Mesenteric fat pad (tissue), 1 donor: ENCODE data around the gene CCDC106. TPM values are rescaled to one million over a fixed set of nuclear protein-coding genes. Genes with fewer than 3 reads are reported as not detected.
A peak's percentile ranks its signal among the peaks of the same experiment; 100 is the strongest.

Experiments
- DNase-seq: peaks from one replicate; pipeline ENCODE4 v3.0.0-alpha.2; 2020; ENCODE audit warnings: low spot score
- long read RNA-seq: library from polyadenylated mRNA; unstranded; transcript quantifications from one replicate; pipeline ENCODE4 v2.0.0, GENCODE V29; 2020
- total RNA-seq: library from RNA; stranded (reverse); fragmentation: NEBNext Ultra II Directional; extraction: Animal tissue kit (Norgen Biotek cat#: 25700); gene quantifications from one replicate; pipeline ENCODE4 v1.2.1, GENCODE V29; 2021
- donor health status: DM: yes; HTN: yes; CAD: no.

CCDC106 gene
- 16.4 TPM for total RNA-seq
- long read RNA-seq, transcript CCDC106-202 (5 exons, 2,162 nt) = major isoform, 9 of 21 reads
- long read RNA-seq, transcript CCDC106-201 (6 exons, 1,546 nt) = minor isoform, 8 of 21 reads
- long read RNA-seq, partial matches to known transcripts = 1 of 21 reads
- long read RNA-seq, other reads (novel, unspliced or antisense) = 1 of 21 reads

GRCh38 chr19:55647732-55648584 lies at the start of gene CCDC106:
Gene CCDC106, plus strand, starts transcription at chr19:55648212. Its CDS starts 835 bp downstream, at chr19:55649047.
- DNase-seq = no peak

GRCh38 chr19:55598719-55599467 lies 49.1 kb upstream of the CCDC106 start:
- peak; percentile 97 for DNase-seq

- DNase-seq = peak; percentile 97
Observed at GRCh38 chr19:55599468-55599841, 48.6 kb upstream of the CCDC106 start, which contains the start of gene FIZ1. Gene FIZ1, minus strand, starts transcription at chr19:55599517. Its CDS starts 1,652 bp downstream, at chr19:55597865.

- no peak for DNase-seq
Observed at GRCh38 chr19:55599842-55600661, 48.0 kb upstream of the CCDC106 start, which contains the start of gene ZNF524. Gene ZNF524, plus strand, starts transcription at chr19:55600288. Its CDS starts 1,825 bp downstream, at chr19:55602113.

- DNase-seq = no peak
Observed at GRCh38 chr19:55600662-55601028, 47.4 kb upstream of the CCDC106 start.

GRCh38 chr19:55601084-55601483 lies 46.9 kb upstream of the CCDC106 start:
- DNase-seq = no peak

- no peak for DNase-seq
Observed at GRCh38 chr19:55602104-55603001, 45.7 kb upstream of the CCDC106 start.

- no peak for DNase-seq
Observed at GRCh38 chr19:55603115-55603514, 44.9 kb upstream of the CCDC106 start.

- no peak for DNase-seq
Observed at GRCh38 chr19:55603581-55604292, 44.3 kb upstream of the CCDC106 start.

GRCh38 chr19:55605207-55605636 lies 42.8 kb upstream of the CCDC106 start:
- DNase-seq = peak; percentile 100

GRCh38 chr19:55605637-55606470 lies 42.2 kb upstream of the CCDC106 start, which contains the start of gene ZNF865:
Gene ZNF865, plus strand, starts transcription at chr19:55605647. Its CDS starts 7,972 bp downstream, at chr19:55613619.
- no peak for DNase-seq

- no peak for DNase-seq
Observed at GRCh38 chr19:55606471-55606787, 41.6 kb upstream of the CCDC106 start.

- DNase-seq = no peak
Observed at GRCh38 chr19:55606817-55607216, 41.2 kb upstream of the CCDC106 start.

GRCh38 chr19:55609326-55609725 lies 38.7 kb upstream of the CCDC106 start:
- no peak for DNase-seq

- no peak for DNase-seq
Observed at GRCh38 chr19:55611300-55611982, 36.6 kb upstream of the CCDC106 start.

- no peak for DNase-seq
Observed at GRCh38 chr19:55611983-55612645, 35.9 kb upstream of the CCDC106 start.

- DNase-seq = no peak
Observed at GRCh38 chr19:55613396-55613795, 34.6 kb upstream of the CCDC106 start.
